K562 (cell line): Measurements from ENCODE around the gene NEIL1. TPM values are rescaled to one million over a fixed set of nuclear protein-coding genes. Genes with fewer than 3 reads are reported as not detected.
A peak's percentile ranks its signal among the peaks of the same experiment; 100 is the strongest.

Experiments
- ATAC-seq: fragments of 200-7000 bp; cut with Tn5 transposase; 3 replicates; pipeline ENCODE4 v1.9.1; 2020; ENCODE audit warnings: moderate library complexity
- Bru-seq: library from RNA; stranded (reverse); fragments of 400-500 nt; gene quantifications from one replicate; lab custom pipeline; 2021; lab: Mats Ljungman, UMichigan
- BruChase-seq, 2 experiments: library from RNA; stranded (reverse); fragments of 400-500 nt; gene quantifications; one replicate each; lab custom pipeline; 2021; lab: Mats Ljungman, UMichigan
- BruUV-seq: library from RNA; stranded (reverse); fragments of 400-500 nt; replicated peaks from 2 replicates; lab custom pipeline; 2021; lab: Mats Ljungman, UMichigan
- CTCF ChIA-PET: fragments of 300-600 bp; formaldehyde crosslinking; extraction: SDS; loops from one replicate; lab custom pipeline; 2021; ENCODE audit warnings: low intra/inter-chr PET ratio; lab: Yijun Ruan, JAX
- POLR2A ChIA-PET: fragments of 300-600, 350-650 bp; sonication (Branson Sonifier 250); formaldehyde crosslinking; extraction: SDS; loops from one replicate; lab custom pipeline; 2021; ENCODE audit warnings: antibody characterized with exemption, inconsistent platforms; lab: Yijun Ruan, JAX
- DNase-seq, 4 experiments: peaks; one replicate each; pipeline versions ENCODE4 v3.0.0 to v3.0.0-alpha.2; 2011 to 2018; ENCODE audit warnings: low spot score in 3 of 4, mixed read lengths in 3 of 4; ENCODE audit errors: extremely low read depth in 1 of 4
- FAIRE-seq: peaks from 2 replicates; lab custom pipeline; 2011; peaks lifted over from hg19 to GRCh38; lab: Jason Lieb, UNC
- H2AFZ ChIP-seq: 2 replicates; pipeline ENCODE4 v1.6.0; 2011; ENCODE audit warnings: low read depth, low read length, control low read depth, inconsistent platforms
- H3K27ac ChIP-seq: fragments of 200-600 bp; 3 replicates; pipeline ENCODE4 v1.8.0; 2011; ENCODE audit warnings: low read depth, mild to moderate bottlenecking, control low read depth, inconsistent platforms, low read length, moderate library complexity, mixed read lengths; ENCODE audit errors: extremely low read depth
- H3K27me3 ChIP-seq, 2 experiments: fragments of 300-600 bp in 1 of 2; 2 replicates in 1 of 2; 3 replicates in 1 of 2; pipeline versions ENCODE4 v1.6.0 to v1.8.0; 2011; ENCODE audit warnings: inconsistent platforms in 2 of 2, low read length in 2 of 2, mild to moderate bottlenecking in 1 of 2, mixed read lengths in 1 of 2, moderate library complexity in 1 of 2; ENCODE audit not compliant: control insufficient read depth in 2 of 2, insufficient read depth in 2 of 2
- H3K36me3 ChIP-seq: fragments of 300-600 bp; 3 replicates; pipeline ENCODE4 v1.8.0; 2011; ENCODE audit warnings: mild to moderate bottlenecking, low read length, inconsistent platforms; ENCODE audit not compliant: control insufficient read depth, insufficient read depth
- H3K4me1 ChIP-seq, 2 experiments: fragments of 200-600 bp in 1 of 2; replicated peaks in 1 of 2; 2 replicates in 1 of 2; 3 replicates in 1 of 2; pipeline versions ENCODE4 v1.5.1 to v1.8.0; 2011; ENCODE audit warnings: inconsistent platforms in 2 of 2, low read length in 2 of 2, mild to moderate bottlenecking in 1 of 2, mixed read lengths in 1 of 2, moderate library complexity in 1 of 2; ENCODE audit not compliant: control insufficient read depth in 2 of 2, insufficient read depth in 2 of 2
- H3K4me2 ChIP-seq: 2 replicates; pipeline ENCODE4 v1.6.1; 2011; ENCODE audit warnings: low read length, control low read depth, inconsistent platforms, mixed read lengths; ENCODE audit not compliant: insufficient read depth
- H3K4me3 ChIP-seq: fragments of 200-600 bp; sonication (generic), shearing (Covaris generic); 2 replicates; pipeline ENCODE4 v1.5.1; 2016; ENCODE audit warnings: control low read depth, inconsistent platforms
- H3K79me2 ChIP-seq: fragments of 200-600 bp; 3 replicates; pipeline ENCODE4 v1.8.0; 2011; ENCODE audit warnings: low read length, inconsistent platforms; ENCODE audit not compliant: control insufficient read depth, insufficient read depth
- H3K9ac ChIP-seq, 2 experiments: 2 replicates each; pipeline versions ENCODE4 v1.6.0 to v1.6.1; 2011; ENCODE audit warnings: low read depth in 2 of 2, low read length in 2 of 2, control low read depth in 1 of 2, inconsistent platforms in 1 of 2, mild to moderate bottlenecking in 1 of 2, mixed read lengths in 1 of 2; ENCODE audit not compliant: insufficient read depth in 1 of 2
- H3K9me1 ChIP-seq: one replicate; pipeline ENCODE4 v1.6.0; 2011; ENCODE audit warnings: inconsistent platforms, mild to moderate bottlenecking, low read length, moderate library complexity; ENCODE audit not compliant: control insufficient read depth, insufficient read depth
- H3K9me3 ChIP-seq: replicated peaks from 2 replicates; pipeline ENCODE4 v1.5.1; 2011; ENCODE audit warnings: low read depth, low read length, inconsistent platforms; ENCODE audit not compliant: control insufficient read depth, insufficient read depth
- H4K20me1 ChIP-seq: replicated peaks from 2 replicates; pipeline ENCODE4 v1.6.1; 2011; ENCODE audit warnings: low read length, inconsistent platforms, mixed read lengths; ENCODE audit not compliant: control insufficient read depth, insufficient read depth
- CC2D1A ChIP-seq: fragments of 450-650 bp; IDR thresholded peaks from 2 replicates; pipeline ENCODE4 v1.6.1; 2017; ENCODE audit warnings: mild to moderate bottlenecking
- FOXK2 ChIP-seq, 2 experiments: fragments of 450-650 bp; IDR thresholded peaks in 1 of 2; conservative IDR thresholded peaks in 1 of 2; 2 replicates each; pipeline ENCODE4 v1.6.1; 2016; ENCODE audit warnings: low read depth in 2 of 2, mild to moderate bottlenecking in 1 of 2
- GABPB2 ChIP-seq: fragments of 250-450 bp; sonication (Bioruptor Pico); conservative IDR thresholded peaks from 2 replicates; pipeline ENCODE4 v1.5.1; 2021; ENCODE audit warnings: mild to moderate bottlenecking
- HDAC8 ChIP-seq: fragments of 450-650 bp; IDR thresholded peaks from 2 replicates; pipeline ENCODE4 v1.6.1; 2016; ENCODE audit warnings: mild to moderate bottlenecking, missing genetic modification characterization, moderate library complexity, missing compliant biosample characterization
- KDM2B ChIP-seq: fragments of 250-450 bp; sonication (Bioruptor Pico); IDR thresholded peaks from 2 replicates; pipeline ENCODE4 v1.8.0; 2021; ENCODE audit warnings: mild to moderate bottlenecking, moderate library complexity
- PRPF4 ChIP-seq: fragments of 200-400 bp; formaldehyde crosslinking; IDR thresholded peaks from one replicate; pipeline ENCODE4 v1.6.1; 2017; ENCODE audit warnings: low read length, low read depth, mild to moderate bottlenecking; ENCODE audit not compliant: insufficient read depth, poor library complexity, severe bottlenecking
- ZC3H8 ChIP-seq: fragments of 450-650 bp; IDR thresholded peaks from 2 replicates; pipeline ENCODE4 v1.6.1; 2017
- ZNF766 ChIP-seq: fragments of 200-800 bp; sonication (Bioruptor generic); conservative IDR thresholded peaks from 2 replicates; pipeline ENCODE4 v1.6.1; 2016; ENCODE audit warnings: missing genetic modification characterization, missing compliant biosample characterization
- WGBS: fragments of 100-300 bp; shearing (Covaris generic); methylation state at CpG from one replicate; pipeline ENCODE4 v1.1.6; 2016; ENCODE audit warnings: low coverage, mixed read lengths; ENCODE audit not compliant: insufficient coverage; ENCODE audit errors: missing lambda C conversion rate; 5-methylcytosine and 5-hydroxymethylcytosine counted together
- in situ Hi-C: fragments of 300-500 bp; cut with MboI; formaldehyde crosslinking; loops from 4 replicates; pipeline ENCODE4 v1.15.0; 2018; ENCODE audit warnings: inconsistent platforms, mixed read lengths
- intact Hi-C: fragments of 100-400 bp; cut with micrococcal nuclease; formaldehyde crosslinking; loops from 2 replicates; pipeline ENCODE4 v1.14.2; 2022
- long read RNA-seq, 3 experiments: library from polyadenylated mRNA in 2 of 3; library from RNA in 1 of 3; unstranded in 2 of 3; stranded (forward) in 1 of 3; transcript quantifications; one replicate each; pipeline ENCODE4 v2.0.0, GENCODE V29; 2019 to 2022
- polyA minus RNA-seq, 3 experiments: library from RNA; depleted of rRNA, polyadenylated mRNA; stranded (reverse); fragments of >200 nt; gene quantifications; 2 replicates each; pipeline ENCODE4 v1.2.3, GENCODE V29; 2011
- polyA plus RNA-seq, 8 experiments: library from polyadenylated mRNA; depleted of rRNA in 4 of 8; stranded (reverse) in 5 of 8; unstranded in 3 of 8; fragments of >200 nt; fragmentation: Nextera tagmentation in 2 of 8; fragmentation: Illumina TruSeq in 1 of 8; extraction: Ambion mirVana in 2 of 8; extraction: Trizol in 1 of 8; gene quantifications; 2 replicates each; pipeline versions ENCODE4 v1.2.1 to v1.2.3, GENCODE V29; 2011 to 2014; ENCODE audit warnings: inconsistent platforms in 1 of 8, missing spikeins in 1 of 8
- total RNA-seq, 7 experiments: library from RNA; depleted of rRNA in 6 of 7; stranded (reverse); fragments of >200 nt in 6 of 7; fragmentation: Illumina TruSeq in 2 of 7; extraction: Trizol in 2 of 7; gene quantifications; 2 replicates each; pipeline versions ENCODE4 v1.2.1 to v1.2.3, GENCODE V29; 2011 to 2021; ENCODE audit warnings: low replicate concordance in 1 of 7
- TF ChIP-seq, protein P1 (sequence below): IDR thresholded peaks from 2 replicates; pipeline ENCODE4 v1.6.1; 2016; ENCODE audit warnings: missing genetic modification characterization, missing compliant biosample characterization
- TF ChIP-seq, protein P2 (sequence below), 2 experiments: fragments of 450-650 bp; IDR thresholded peaks; 2 replicates each; pipeline ENCODE4 v1.6.1; 2016
- TF ChIP-seq, protein P3 (sequence below): sonication (generic); formaldehyde crosslinking; IDR thresholded peaks from 2 replicates; pipeline ENCODE4 v1.8.1; 2023; ENCODE audit warnings: mild to moderate bottlenecking, missing genetic modification reagents

NEIL1 gene, protein sequence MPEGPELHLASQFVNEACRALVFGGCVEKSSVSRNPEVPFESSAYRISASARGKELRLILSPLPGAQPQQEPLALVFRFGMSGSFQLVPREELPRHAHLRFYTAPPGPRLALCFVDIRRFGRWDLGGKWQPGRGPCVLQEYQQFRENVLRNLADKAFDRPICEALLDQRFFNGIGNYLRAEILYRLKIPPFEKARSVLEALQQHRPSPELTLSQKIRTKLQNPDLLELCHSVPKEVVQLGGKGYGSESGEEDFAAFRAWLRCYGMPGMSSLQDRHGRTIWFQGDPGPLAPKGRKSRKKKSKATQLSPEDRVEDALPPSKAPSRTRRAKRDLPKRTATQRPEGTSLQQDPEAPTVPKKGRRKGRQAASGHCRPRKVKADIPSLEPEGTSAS
- total RNA-seq (2011; cell fraction: chromatin; rRNA removed; ENCODE audit: low replicate concordance) = 11.2 and 20.7 TPM in 2 replicates
- total RNA-seq (2011; cell fraction: nucleolus; rRNA removed) = 8.3 and 11.8 TPM in 2 replicates
- total RNA-seq (2011; cell fraction: nucleoplasm; rRNA removed) = 11.4 and 13.4 TPM in 2 replicates
- total RNA-seq (2014; rRNA removed) (2.5 and 3.2 TPM in 2 replicates), total RNA-seq (2014; rRNA removed; fragmentation: Illumina TruSeq; extraction: Trizol) (0.80 and 1.4 TPM in 2 replicates), total RNA-seq (2015; rRNA removed; fragmentation: Illumina TruSeq; extraction: Trizol) (1.6 and 2.4 TPM in 2 replicates), total RNA-seq (2021) (3.7 and 4.9 TPM in 2 replicates), polyA plus RNA-seq (2011; rRNA removed) (4.3 and 6.1 TPM in 2 replicates), polyA plus RNA-seq (2014; fragmentation: Illumina TruSeq; extraction: Trizol) (1.7 and 3.1 TPM in 2 replicates), polyA plus RNA-seq (2014; fragmentation: Nextera tagmentation; extraction: Ambion mirVana) (under 1 TPM; 0.14 to 0.28 TPM), polyA plus RNA-seq (2014; rRNA removed) (4.0 and 7.1 TPM in 2 replicates), polyA minus RNA-seq (2011; rRNA and poly(A)+ RNA removed) (0.32 and 1.8 TPM in 2 replicates), Bru-seq, nascent RNA (percentile 47 among the genes with signal in this experiment), BruChase-seq, experiment 1, labeled RNA remaining after a 2-hour chase (percentile 41 among the genes with signal in this experiment), BruChase-seq, experiment 2, labeled RNA remaining after a 6-hour chase (percentile 45 among the genes with signal in this experiment)
- 3.5 and 5.2 TPM in 2 replicates for polyA plus RNA-seq (2011; cell fraction: cytosol; rRNA removed)
- 46.3 and 51.2 TPM in 2 replicates for polyA plus RNA-seq (2011; cell fraction: nucleus; rRNA removed)
- 5.2 and 14.4 TPM in 2 replicates for polyA plus RNA-seq (2012)
- polyA minus RNA-seq (2011; cell fraction: cytosol; rRNA and poly(A)+ RNA removed) = 1.5 TPM in 1 of 2 replicates, not detected in the other
- polyA minus RNA-seq (2011; cell fraction: nucleus; rRNA and poly(A)+ RNA removed) = 7.0 and 9.9 TPM in 2 replicates
- long read RNA-seq, experiment 1, partial matches to known transcripts = 0 of 4 reads
- long read RNA-seq, experiment 1, other reads (novel, unspliced or antisense) = 3 of 4 reads
- long read RNA-seq, experiment 2 = 0 reads
- long read RNA-seq, experiment 3, partial matches to known transcripts = 0 of 1 reads
- long read RNA-seq, experiment 3, other reads (novel, unspliced or antisense) = 1 of 1 reads

DNA sequence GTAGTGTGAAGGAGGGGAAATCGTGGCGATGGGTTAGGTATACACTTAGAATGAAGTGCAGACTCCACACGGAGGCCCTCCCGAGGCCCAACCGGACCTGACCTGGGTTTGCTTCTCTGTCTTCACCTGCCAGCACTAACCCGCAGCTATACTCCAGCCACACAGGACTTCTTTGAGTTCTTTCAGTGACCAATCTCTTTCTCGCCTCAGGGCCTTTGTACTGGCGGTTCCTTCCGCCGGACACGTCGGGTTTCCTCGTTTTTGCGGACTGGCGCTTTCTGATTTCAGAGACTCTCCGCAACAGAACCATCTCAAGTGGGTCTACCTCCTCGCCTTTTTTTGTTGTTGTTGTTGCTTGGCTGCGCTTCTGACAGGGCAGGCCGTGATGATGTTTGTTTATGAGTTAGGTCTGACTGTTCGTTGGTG lies at the start of gene NEIL1:
NEIL1 (plus strand) TSS at position 244 of the 426 bp plus-strand sequence. CDS start 1,867 bp downstream, outside the sequence.
- intact Hi-C loops = no loop called here
- ChIA-PET CTCF (no interaction called here), POLR2A (interaction anchor here (1.0 kb wide), 1 partner anchor 232 kb away, joined by 3 read pairs; the partner anchor contains the start of gene PTPN9)

More for the DNA sequence above, at the start of gene NEIL1:
- no peaks in the 10 kb centered on the region for H4K20me1 ChIP-seq
- H3K36me3 ChIP-seq = no peaks in the 10 kb centered on the region
- H3K79me2 ChIP-seq = no peaks in the 10 kb centered on the region
- DNase-seq = peak in 1 of 4 experiments; percentile 16
- H3K4me2 ChIP-seq = peak within 1 kb of the TSS; percentile 80
- no peak for TF ChIP-seq ZC3H8
- TF ChIP-seq HDAC8 (tag) = no peak
- TF ChIP-seq KDM2B (CRISPR knock-in tag) = 0 out of 2 replicates have a peak, but pooled peaks have one; percentile 0
- no peak for TF ChIP-seq PRPF4
- TF ChIP-seq ZNF766 = 0 out of 2 replicates have a peak, but pooled peaks have one; percentile 29
- TF ChIP-seq GABPB2 = no peak
- TF ChIP-seq, protein P1, sequence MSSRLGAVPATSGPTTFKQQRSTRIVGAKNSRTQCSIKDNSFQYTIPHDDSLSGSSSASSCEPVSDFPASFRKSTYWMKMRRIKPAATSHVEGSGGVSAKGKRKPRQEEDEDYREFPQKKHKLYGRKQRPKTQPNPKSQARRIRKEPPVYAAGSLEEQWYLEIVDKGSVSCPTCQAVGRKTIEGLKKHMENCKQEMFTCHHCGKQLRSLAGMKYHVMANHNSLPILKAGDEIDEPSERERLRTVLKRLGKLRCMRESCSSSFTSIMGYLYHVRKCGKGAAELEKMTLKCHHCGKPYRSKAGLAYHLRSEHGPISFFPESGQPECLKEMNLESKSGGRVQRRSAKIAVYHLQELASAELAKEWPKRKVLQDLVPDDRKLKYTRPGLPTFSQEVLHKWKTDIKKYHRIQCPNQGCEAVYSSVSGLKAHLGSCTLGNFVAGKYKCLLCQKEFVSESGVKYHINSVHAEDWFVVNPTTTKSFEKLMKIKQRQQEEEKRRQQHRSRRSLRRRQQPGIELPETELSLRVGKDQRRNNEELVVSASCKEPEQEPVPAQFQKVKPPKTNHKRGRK = no peak
- TF ChIP-seq, protein P2, sequence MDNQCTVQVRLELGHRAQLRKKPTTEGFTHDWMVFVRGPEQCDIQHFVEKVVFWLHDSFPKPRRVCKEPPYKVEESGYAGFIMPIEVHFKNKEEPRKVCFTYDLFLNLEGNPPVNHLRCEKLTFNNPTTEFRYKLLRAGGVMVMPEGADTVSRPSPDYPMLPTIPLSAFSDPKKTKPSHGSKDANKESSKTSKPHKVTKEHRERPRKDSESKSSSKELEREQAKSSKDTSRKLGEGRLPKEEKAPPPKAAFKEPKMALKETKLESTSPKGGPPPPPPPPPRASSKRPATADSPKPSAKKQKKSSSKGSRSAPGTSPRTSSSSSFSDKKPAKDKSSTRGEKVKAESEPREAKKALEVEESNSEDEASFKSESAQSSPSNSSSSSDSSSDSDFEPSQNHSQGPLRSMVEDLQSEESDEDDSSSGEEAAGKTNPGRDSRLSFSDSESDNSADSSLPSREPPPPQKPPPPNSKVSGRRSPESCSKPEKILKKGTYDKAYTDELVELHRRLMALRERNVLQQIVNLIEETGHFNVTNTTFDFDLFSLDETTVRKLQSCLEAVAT (IDR thresholded peaks at IDR 0.05) = peak in 1 of 2 experiments; percentile 69; a peak in 1 of 4 replicates
- 0 out of 4 replicates have a peak, but pooled peaks of 1 of the 2 experiments have one; percentile 25 for TF ChIP-seq FOXK2 (conservative IDR thresholded peaks at IDR 0.05 in 1 of 2, IDR thresholded peaks at IDR 0.05 in 1 of 2; ENCODE audit: low read depth in 2 of 2)
- TF ChIP-seq, protein P3, sequence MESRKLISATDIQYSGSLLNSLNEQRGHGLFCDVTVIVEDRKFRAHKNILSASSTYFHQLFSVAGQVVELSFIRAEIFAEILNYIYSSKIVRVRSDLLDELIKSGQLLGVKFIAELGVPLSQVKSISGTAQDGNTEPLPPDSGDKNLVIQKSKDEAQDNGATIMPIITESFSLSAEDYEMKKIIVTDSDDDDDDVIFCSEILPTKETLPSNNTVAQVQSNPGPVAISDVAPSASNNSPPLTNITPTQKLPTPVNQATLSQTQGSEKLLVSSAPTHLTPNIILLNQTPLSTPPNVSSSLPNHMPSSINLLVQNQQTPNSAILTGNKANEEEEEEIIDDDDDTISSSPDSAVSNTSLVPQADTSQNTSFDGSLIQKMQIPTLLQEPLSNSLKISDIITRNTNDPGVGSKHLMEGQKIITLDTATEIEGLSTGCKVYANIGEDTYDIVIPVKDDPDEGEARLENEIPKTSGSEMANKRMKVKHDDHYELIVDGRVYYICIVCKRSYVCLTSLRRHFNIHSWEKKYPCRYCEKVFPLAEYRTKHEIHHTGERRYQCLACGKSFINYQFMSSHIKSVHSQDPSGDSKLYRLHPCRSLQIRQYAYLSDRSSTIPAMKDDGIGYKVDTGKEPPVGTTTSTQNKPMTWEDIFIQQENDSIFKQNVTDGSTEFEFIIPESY (CRISPR knock-in tag) = peak; percentile 98
- TF ChIP-seq CC2D1A = no peak
- no peaks in the 10 kb centered on the region for H3K9me1 ChIP-seq
- no peaks in the 10 kb centered on the region for H3K27me3 ChIP-seq
- FAIRE-seq = no peak
- in situ Hi-C loops = no loop called here
- peaks cover 4 to 25% of the 10 kb centered on the region in 2 experiments; a peak in 3 of 5 replicates for H3K4me1 ChIP-seq
- H3K9me3 ChIP-seq = no peaks in the 10 kb centered on the region
- peak within 1 kb of the TSS; percentile 55 for H3K4me3 ChIP-seq
- ATAC-seq = no peak
- BruUV-seq = no TSS peak
- H3K9ac ChIP-seq = peak within 1 kb of the TSS; percentile 72 to 89
- peak within 1 kb of the TSS; percentile 61; the same call in 2 of the 3 replicates for H3K27ac ChIP-seq
- H2AFZ ChIP-seq = peak within 1 kb of the TSS; percentile 95
- WGBS = 75% methylated on average over 20 of the region's 20 CpGs
